Mucosa of stomach (tissue), 1 donor: Measurements from ENCODE around the gene LEO1.

Experiments used
- H3K27me3 ChIP-seq: one replicate; pipeline ENCODE4 v1.7.0; 2013; ENCODE audit warnings: mild to moderate bottlenecking, low read length; ENCODE audit not compliant: control insufficient read depth, insufficient read depth
- H3K36me3 ChIP-seq: one replicate; pipeline ENCODE4 v1.7.0; 2013; ENCODE audit warnings: low read length; ENCODE audit not compliant: control insufficient read depth, insufficient read depth
- H3K4me1 ChIP-seq: one replicate; pipeline ENCODE4 v1.7.0; 2013; ENCODE audit warnings: mild to moderate bottlenecking, low read length; ENCODE audit not compliant: control insufficient read depth, insufficient read depth
- H3K4me3 ChIP-seq: one replicate; pipeline ENCODE4 v1.7.0; 2013; ENCODE audit warnings: low read length
- H3K9ac ChIP-seq: one replicate; pipeline ENCODE4 v1.7.0; 2013; ENCODE audit warnings: mild to moderate bottlenecking, low read length, moderate library complexity
- H3K9me3 ChIP-seq: one replicate; pipeline ENCODE4 v1.7.0; 2013; ENCODE audit warnings: mild to moderate bottlenecking, low read length, moderate library complexity; ENCODE audit not compliant: control insufficient read depth
- donor health status: Pancreatic carcinoma.

The LEO1 gene

GRCh38 chr15:51971375-51972133 lies at the start of gene LEO1:
Gene LEO1 (minus strand): TSS chr15:51971778. CDS start chr15:51971745, 33 bp downstream.
- H3K4me1 ChIP-seq, result peaks cover 12% of the 10 kb centered on the region
- H3K27me3 ChIP-seq, result no peaks in the 10 kb centered on the region
- no peaks in the 10 kb centered on the region for H3K9me3 ChIP-seq
- H3K4me3 ChIP-seq, result peak within 1 kb of the TSS; percentile 77
- H3K36me3 ChIP-seq, result no peaks in the 10 kb centered on the region
- H3K9ac ChIP-seq, result peak within 1 kb of the TSS; percentile 91

GRCh38 chr15:52021128-52021671 lies 49.6 kb upstream of the LEO1 start:
- Histone ChIP-seq H3K27me3 (no peaks in the 10 kb centered on the region), H3K36me3 (no peaks in the 10 kb centered on the region), H3K4me1 (peaks cover 19% of the 10 kb centered on the region), H3K4me3 (no peak overlapping the region), H3K9ac (peak overlapping the region; percentile 84), H3K9me3 (no peaks in the 10 kb centered on the region)

GRCh38 chr15:52020221-52021085 lies 48.9 kb upstream of the LEO1 start:
- H3K9me3 ChIP-seq, result no peaks in the 10 kb centered on the region
- H3K4me3 ChIP-seq, result peak overlapping the region; percentile 47
- no peaks in the 10 kb centered on the region for H3K36me3 ChIP-seq
- peaks cover 19% of the 10 kb centered on the region for H3K4me1 ChIP-seq
- H3K9ac ChIP-seq, result peak overlapping the region; percentile 84
- H3K27me3 ChIP-seq, result no peaks in the 10 kb centered on the region

- peak overlapping the region; percentile 84 for H3K9ac ChIP-seq
- peaks cover 19% of the 10 kb centered on the region for H3K4me1 ChIP-seq
- H3K4me3 ChIP-seq, result peak overlapping the region; percentile 47
- no peaks in the 10 kb centered on the region for H3K27me3 ChIP-seq
- H3K9me3 ChIP-seq, result no peaks in the 10 kb centered on the region
- H3K36me3 ChIP-seq, result no peaks in the 10 kb centered on the region
Measured at GRCh38 chr15:52019394-52020220, 48.0 kb upstream of the LEO1 start.

- H3K4me1 ChIP-seq, result peaks cover 19% of the 10 kb centered on the region
- no peaks in the 10 kb centered on the region for H3K9me3 ChIP-seq
- no peaks in the 10 kb centered on the region for H3K36me3 ChIP-seq
- no peaks in the 10 kb centered on the region for H3K27me3 ChIP-seq
- peak within 1 kb of the TSS; percentile 84 for H3K9ac ChIP-seq
- peak within 1 kb of the TSS; percentile 47 for H3K4me3 ChIP-seq
Measured at GRCh38 chr15:52018693-52019393, 47.3 kb upstream of the LEO1 start, which contains the start of gene MAPK6. Gene MAPK6 (plus strand): TSS chr15:52019219. CDS start chr15:52046461, 27,242 bp downstream.

- peak overlapping the region; percentile 71 for H3K9ac ChIP-seq
- H3K27me3 ChIP-seq, result no peaks in the 10 kb centered on the region
- H3K4me3 ChIP-seq, result no peak overlapping the region
- no peaks in the 10 kb centered on the region for H3K36me3 ChIP-seq
- peaks cover 16% of the 10 kb centered on the region for H3K4me1 ChIP-seq
- H3K9me3 ChIP-seq, result no peaks in the 10 kb centered on the region
Measured at GRCh38 chr15:52018244-52018643, 46.7 kb upstream of the LEO1 start.

- Histone ChIP-seq H3K4me3 (no peak overlapping the region), H3K9ac (no peak overlapping the region), H3K9me3 (no peaks in the 10 kb centered on the region), H3K36me3 (no peaks in the 10 kb centered on the region), H3K27me3 (no peaks in the 10 kb centered on the region), H3K4me1 (peaks cover 4% of the 10 kb centered on the region)
Measured at GRCh38 chr15:52016316-52016715, 44.7 kb upstream of the LEO1 start.

GRCh38 chr15:52014616-52015015 lies 43.0 kb upstream of the LEO1 start:
- H3K36me3 ChIP-seq, result no peaks in the 10 kb centered on the region
- no peak overlapping the region for H3K4me3 ChIP-seq
- H3K4me1 ChIP-seq, result peaks cover 4% of the 10 kb centered on the region
- no peaks in the 10 kb centered on the region for H3K9me3 ChIP-seq
- H3K9ac ChIP-seq, result no peak overlapping the region
- H3K27me3 ChIP-seq, result no peaks in the 10 kb centered on the region

- Histone ChIP-seq H3K36me3 (no peaks in the 10 kb centered on the region), H3K9ac (no peak overlapping the region), H3K9me3 (no peaks in the 10 kb centered on the region), H3K4me1 (peaks cover 7% of the 10 kb centered on the region), H3K27me3 (no peaks in the 10 kb centered on the region), H3K4me3 (no peak overlapping the region)
Measured at GRCh38 chr15:52013151-52013791, 41.7 kb upstream of the LEO1 start.

GRCh38 chr15:52012210-52012609 lies 40.6 kb upstream of the LEO1 start:
- no peak overlapping the region for H3K4me3 ChIP-seq
- no peaks in the 10 kb centered on the region for H3K9me3 ChIP-seq
- peaks cover 14% of the 10 kb centered on the region for H3K4me1 ChIP-seq
- H3K27me3 ChIP-seq, result no peaks in the 10 kb centered on the region
- H3K36me3 ChIP-seq, result no peaks in the 10 kb centered on the region
- no peak overlapping the region for H3K9ac ChIP-seq
